NCI-H82 (cell line): Measurements from ENCODE around the gene KREMEN2.
A peak's percentile ranks its signal among the peaks of the same experiment; 100 is the strongest.
"Not testable (repeated sequence)": the region's sequence is repeated elsewhere in the genome, so short reads cannot be mapped to it uniquely, and the experiment has no call there.

Experiments used
- DNase-seq: peaks from one replicate; lab custom pipeline; 2025; lab: John Stamatoyannopoulos, UW

Gene KREMEN2

GRCh38 chr16:2963723-2964474 lies at the start of gene KREMEN2:
KREMEN2 (plus strand) TSS chr16:2964275; CDS start chr16:2964521, 246 bp downstream.
- peak; percentile 98 for DNase-seq

GRCh38 chr16:2915196-2915929 lies 48.7 kb upstream of the KREMEN2 start:
- no peak for DNase-seq

- DNase-seq, result peak; percentile 81
Observed at GRCh38 chr16:2919511-2920255, 44.4 kb upstream of the KREMEN2 start.

- DNase-seq, result no peak
Observed at GRCh38 chr16:2923481-2923880, 40.6 kb upstream of the KREMEN2 start.

- DNase-seq, result no peak
Observed at GRCh38 chr16:2924901-2925755, 38.9 kb upstream of the KREMEN2 start.

GRCh38 chr16:2925951-2926649 lies 38.0 kb upstream of the KREMEN2 start:
- no peak for DNase-seq

GRCh38 chr16:2926650-2926999 lies 37.5 kb upstream of the KREMEN2 start:
- DNase-seq, result no peak

GRCh38 chr16:2927010-2927646 lies 36.9 kb upstream of the KREMEN2 start:
- DNase-seq, result peak; percentile 96

GRCh38 chr16:2928151-2928550 lies 35.9 kb upstream of the KREMEN2 start:
- not testable (repeated sequence) for DNase-seq

- DNase-seq, result no peak
Observed at GRCh38 chr16:2928796-2929195, 35.3 kb upstream of the KREMEN2 start.

GRCh38 chr16:2929693-2930092 lies 34.4 kb upstream of the KREMEN2 start:
- DNase-seq, result no peak

GRCh38 chr16:2930236-2930635 lies 33.8 kb upstream of the KREMEN2 start:
- no peak for DNase-seq

- DNase-seq, result not testable (repeated sequence)
Observed at GRCh38 chr16:2931231-2931914, 32.7 kb upstream of the KREMEN2 start.

- DNase-seq, result no peak
Observed at GRCh38 chr16:2933136-2933535, 30.9 kb upstream of the KREMEN2 start.

GRCh38 chr16:2933701-2934100 lies 30.4 kb upstream of the KREMEN2 start:
- DNase-seq, result no peak

GRCh38 chr16:2934450-2934849 lies 29.6 kb upstream of the KREMEN2 start:
- no peak for DNase-seq

- DNase-seq, result no peak
Observed at GRCh38 chr16:2936436-2937011, 27.6 kb upstream of the KREMEN2 start.

- DNase-seq, result no peak
Observed at GRCh38 chr16:2937170-2937569, 26.9 kb upstream of the KREMEN2 start.

GRCh38 chr16:2938206-2938605 lies 25.9 kb upstream of the KREMEN2 start:
- DNase-seq, result no peak

- DNase-seq, result no peak
Observed at GRCh38 chr16:2939968-2940367, 24.1 kb upstream of the KREMEN2 start.
